GM19468 (cell line): Measurements from ENCODE around the gene SDR9C7.
"Not testable (repeated sequence)": the region's sequence is repeated elsewhere in the genome, so short reads cannot be mapped to it uniquely, and the experiment has no call there.

ENCODE experiments used
- ATAC-seq: cut with Tn5 transposase; IDR thresholded peaks from one replicate; pipeline ENCODE4 v1.9.1; 2021; ENCODE audit warnings: mild to moderate bottlenecking, moderate library complexity, moderate number of reproducible peaks; ENCODE audit not compliant: unreplicated experiment; ENCODE audit errors: extremely low read depth

Gene SDR9C7

GRCh38 chr12:56933826-56934625 is at the start of gene SDR9C7:
SDR9C7 (minus strand) TSS chr12:56934408; CDS start chr12:56934261, 147 bp downstream.
- ATAC-seq = no peak

- ATAC-seq = no peak
Observed at GRCh38 chr12:56983386-56983785, 49.2 kb upstream of the SDR9C7 start.

GRCh38 chr12:56982578-56983236 is 48.5 kb upstream of the SDR9C7 start:
- not testable (repeated sequence) for ATAC-seq

GRCh38 chr12:56980941-56981530 is 46.8 kb upstream of the SDR9C7 start:
- ATAC-seq = no peak

- ATAC-seq = no peak
Observed at GRCh38 chr12:56980268-56980667, 46.1 kb upstream of the SDR9C7 start.

- ATAC-seq = no peak
Observed at GRCh38 chr12:56979628-56980027, 45.4 kb upstream of the SDR9C7 start.

GRCh38 chr12:56978397-56979138 is 44.4 kb upstream of the SDR9C7 start:
- ATAC-seq = no peak

GRCh38 chr12:56977361-56977760 is 43.2 kb upstream of the SDR9C7 start:
- ATAC-seq = not testable (repeated sequence)

- ATAC-seq = not testable (repeated sequence)
Observed at GRCh38 chr12:56974224-56974623, 40.0 kb upstream of the SDR9C7 start.

GRCh38 chr12:56968910-56969309 is 34.7 kb upstream of the SDR9C7 start:
- ATAC-seq = not testable (repeated sequence)

GRCh38 chr12:56965997-56966642 is 31.9 kb upstream of the SDR9C7 start:
- not testable (repeated sequence) for ATAC-seq

GRCh38 chr12:56965124-56965523 is 30.9 kb upstream of the SDR9C7 start:
- not testable (repeated sequence) for ATAC-seq

GRCh38 chr12:56963557-56963956 is 29.3 kb upstream of the SDR9C7 start:
- ATAC-seq = not testable (repeated sequence)

- ATAC-seq = not testable (repeated sequence)
Observed at GRCh38 chr12:56962247-56962646, 28.0 kb upstream of the SDR9C7 start.

GRCh38 chr12:56958422-56958821 is 24.2 kb upstream of the SDR9C7 start:
- ATAC-seq = no peak

GRCh38 chr12:56957229-56958052 is 23.2 kb upstream of the SDR9C7 start, which contains the start of gene RDH16:
RDH16 (minus strand) TSS chr12:56957608; CDS start chr12:56957462, 146 bp downstream.
- ATAC-seq = no peak

- no peak for ATAC-seq
Observed at GRCh38 chr12:56955631-56956256, 21.5 kb upstream of the SDR9C7 start.

- no peak for ATAC-seq
Observed at GRCh38 chr12:56954958-56955355, 20.7 kb upstream of the SDR9C7 start.
